ENCODE results near the gene TNS3. TPM values are rescaled to one million over a fixed set of nuclear protein-coding genes. Genes with fewer than 3 reads are reported as not detected.

TNS3 gene
- total RNA-seq, 1 donor from 2014 or later = 120 TPM

DNA sequence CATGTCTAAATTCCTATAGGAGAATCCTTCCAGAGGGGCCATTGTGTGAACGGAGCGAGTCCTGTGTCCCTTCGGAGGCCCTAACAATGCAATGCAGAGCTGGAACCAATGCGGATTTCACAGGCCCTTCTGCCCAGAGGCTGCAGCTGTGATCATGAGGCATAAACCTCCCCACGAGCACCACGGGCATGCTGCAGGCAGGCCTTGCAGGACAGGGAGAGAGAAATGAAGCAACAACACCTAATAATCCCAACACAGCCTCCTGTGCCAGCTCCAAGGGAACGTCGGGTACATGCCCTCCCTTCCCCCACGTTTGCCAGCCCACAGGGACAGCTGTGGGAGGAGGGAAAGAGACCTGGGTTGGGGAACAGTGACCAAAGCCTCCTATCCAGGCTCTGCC, 74.4 kb downstream of the TNS3 start:
- H3K36me3 Mint-ChIP-seq (ENCODE audit: insufficient read depth) = peaks cover 15% of the 10 kb centered on the region
- no peak for DNase-seq (ENCODE audit: low spot score, unreplicated experiment)
- peaks cover 23% of the 10 kb centered on the region for H3K4me1 Mint-ChIP-seq (ENCODE audit: low read depth)
- no peak overlapping the region for H3K4me3 Mint-ChIP-seq (ENCODE audit: low read depth)
- H3K27ac Mint-ChIP-seq = no peak overlapping the region
- H3K27me3 Mint-ChIP-seq = no peaks in the 10 kb centered on the region
- TF ChIP-seq, protein P1, sequence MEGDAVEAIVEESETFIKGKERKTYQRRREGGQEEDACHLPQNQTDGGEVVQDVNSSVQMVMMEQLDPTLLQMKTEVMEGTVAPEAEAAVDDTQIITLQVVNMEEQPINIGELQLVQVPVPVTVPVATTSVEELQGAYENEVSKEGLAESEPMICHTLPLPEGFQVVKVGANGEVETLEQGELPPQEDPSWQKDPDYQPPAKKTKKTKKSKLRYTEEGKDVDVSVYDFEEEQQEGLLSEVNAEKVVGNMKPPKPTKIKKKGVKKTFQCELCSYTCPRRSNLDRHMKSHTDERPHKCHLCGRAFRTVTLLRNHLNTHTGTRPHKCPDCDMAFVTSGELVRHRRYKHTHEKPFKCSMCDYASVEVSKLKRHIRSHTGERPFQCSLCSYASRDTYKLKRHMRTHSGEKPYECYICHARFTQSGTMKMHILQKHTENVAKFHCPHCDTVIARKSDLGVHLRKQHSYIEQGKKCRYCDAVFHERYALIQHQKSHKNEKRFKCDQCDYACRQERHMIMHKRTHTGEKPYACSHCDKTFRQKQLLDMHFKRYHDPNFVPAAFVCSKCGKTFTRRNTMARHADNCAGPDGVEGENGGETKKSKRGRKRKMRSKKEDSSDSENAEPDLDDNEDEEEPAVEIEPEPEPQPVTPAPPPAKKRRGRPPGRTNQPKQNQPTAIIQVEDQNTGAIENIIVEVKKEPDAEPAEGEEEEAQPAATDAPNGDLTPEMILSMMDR (IDR thresholded peaks at IDR 0.05; ENCODE audit: unreplicated experiment) = no peak
- no peaks in the 10 kb centered on the region for H3K9me3 Mint-ChIP-seq (ENCODE audit: low read depth)

DNA sequence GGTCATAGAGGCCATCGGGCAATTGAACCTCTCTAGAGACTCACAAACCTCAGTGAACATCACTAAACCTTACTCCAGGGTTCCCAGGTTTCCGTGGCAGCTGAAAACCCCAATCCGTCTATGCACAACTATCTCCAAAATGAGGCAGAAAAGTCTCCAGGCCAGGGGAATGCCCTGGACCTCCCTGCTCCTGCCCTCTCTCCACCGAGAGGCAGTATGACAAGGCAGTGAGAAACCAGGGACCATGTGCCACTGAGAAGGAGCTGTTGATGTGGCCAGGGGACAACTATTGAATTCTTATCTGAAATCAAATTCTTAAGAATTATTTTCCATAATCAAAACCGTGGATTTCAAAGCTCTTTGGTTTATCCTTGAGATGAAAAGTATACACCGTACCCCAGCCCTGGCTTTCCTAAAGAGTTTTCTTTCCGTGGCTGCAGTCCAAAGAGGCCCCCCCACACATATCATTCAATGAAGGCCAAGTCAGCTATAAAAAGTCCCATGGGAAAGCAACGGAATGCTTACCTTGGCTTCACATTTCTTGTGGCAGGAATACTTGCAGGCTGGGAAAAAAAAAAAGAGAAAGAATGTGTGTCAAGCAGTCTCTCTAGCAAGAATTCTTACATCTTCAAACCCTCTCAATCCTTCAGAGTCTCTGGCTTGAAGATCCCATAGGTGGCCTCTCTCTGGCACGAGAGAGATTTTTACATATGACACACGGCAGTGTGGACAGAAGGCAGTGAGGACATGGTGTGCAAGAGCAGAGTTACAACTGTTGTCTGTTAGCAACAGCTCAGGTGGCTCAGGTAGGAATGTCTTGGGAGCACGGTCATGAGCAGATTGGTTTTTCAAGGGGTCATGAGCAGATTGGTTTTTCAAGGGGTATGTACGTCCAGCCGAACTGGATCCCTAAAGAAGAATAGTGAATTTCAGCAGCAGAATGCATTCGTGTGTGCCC, 75.2 kb downstream of the TNS3 start:
- Mint-ChIP-seq H3K36me3 (ENCODE audit: insufficient read depth) (peaks cover 16% of the 10 kb centered on the region), H3K27me3 (no peaks in the 10 kb centered on the region), H3K9me3 (ENCODE audit: low read depth) (no peaks in the 10 kb centered on the region), H3K4me1 (ENCODE audit: low read depth) (peaks cover 21% of the 10 kb centered on the region), H3K4me3 (ENCODE audit: low read depth) (no peak overlapping the region), H3K27ac (peak overlapping the region; percentile 74)
- TF ChIP-seq, protein P1 (IDR thresholded peaks at IDR 0.05; ENCODE audit: unreplicated experiment) = no peak
- no peak for DNase-seq (ENCODE audit: low spot score, unreplicated experiment)

DNA sequence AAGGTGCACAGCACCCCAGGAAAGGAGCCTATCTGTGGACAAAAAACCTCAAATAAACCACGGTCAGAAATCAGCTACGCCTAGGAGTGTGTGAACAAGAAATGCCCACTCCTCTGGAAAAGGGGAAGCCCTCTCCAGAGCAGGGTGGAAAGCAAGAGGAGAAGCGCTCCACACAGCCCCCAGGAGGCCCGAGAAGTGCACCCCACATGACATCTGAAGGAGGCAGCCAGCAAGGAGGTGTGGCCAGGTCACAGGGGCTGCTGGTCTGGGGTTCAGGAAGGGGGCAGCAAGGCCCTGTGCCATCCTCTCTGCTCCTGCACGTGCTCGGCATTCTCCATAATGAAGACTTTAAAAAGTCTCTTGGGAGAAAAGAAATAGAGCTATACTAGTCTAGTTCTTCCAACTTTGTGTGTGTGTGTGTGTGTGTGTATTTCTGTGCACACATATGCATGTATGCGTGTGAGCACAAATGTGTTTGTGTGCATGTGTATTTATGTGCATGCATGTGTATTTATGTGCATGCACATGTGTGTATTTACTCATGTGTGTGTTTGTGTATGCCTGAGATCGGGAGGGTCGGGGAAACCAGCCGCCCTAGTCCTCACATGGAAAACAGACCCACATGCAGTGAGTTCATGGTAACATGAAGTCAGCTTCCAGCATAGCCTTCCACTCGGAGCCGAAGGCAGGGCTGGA, 76.5 kb downstream of the TNS3 start:
- Mint-ChIP-seq H3K27ac (no peak overlapping the region), H3K36me3 (ENCODE audit: insufficient read depth) (peaks cover 16% of the 10 kb centered on the region), H3K27me3 (no peaks in the 10 kb centered on the region), H3K9me3 (ENCODE audit: low read depth) (no peaks in the 10 kb centered on the region), H3K4me1 (ENCODE audit: low read depth) (peaks cover 29% of the 10 kb centered on the region), H3K4me3 (ENCODE audit: low read depth) (no peak overlapping the region)
- DNase-seq (ENCODE audit: low spot score, unreplicated experiment) = no peak
- TF ChIP-seq, protein P1 (IDR thresholded peaks at IDR 0.05; ENCODE audit: unreplicated experiment) = no peak

DNA sequence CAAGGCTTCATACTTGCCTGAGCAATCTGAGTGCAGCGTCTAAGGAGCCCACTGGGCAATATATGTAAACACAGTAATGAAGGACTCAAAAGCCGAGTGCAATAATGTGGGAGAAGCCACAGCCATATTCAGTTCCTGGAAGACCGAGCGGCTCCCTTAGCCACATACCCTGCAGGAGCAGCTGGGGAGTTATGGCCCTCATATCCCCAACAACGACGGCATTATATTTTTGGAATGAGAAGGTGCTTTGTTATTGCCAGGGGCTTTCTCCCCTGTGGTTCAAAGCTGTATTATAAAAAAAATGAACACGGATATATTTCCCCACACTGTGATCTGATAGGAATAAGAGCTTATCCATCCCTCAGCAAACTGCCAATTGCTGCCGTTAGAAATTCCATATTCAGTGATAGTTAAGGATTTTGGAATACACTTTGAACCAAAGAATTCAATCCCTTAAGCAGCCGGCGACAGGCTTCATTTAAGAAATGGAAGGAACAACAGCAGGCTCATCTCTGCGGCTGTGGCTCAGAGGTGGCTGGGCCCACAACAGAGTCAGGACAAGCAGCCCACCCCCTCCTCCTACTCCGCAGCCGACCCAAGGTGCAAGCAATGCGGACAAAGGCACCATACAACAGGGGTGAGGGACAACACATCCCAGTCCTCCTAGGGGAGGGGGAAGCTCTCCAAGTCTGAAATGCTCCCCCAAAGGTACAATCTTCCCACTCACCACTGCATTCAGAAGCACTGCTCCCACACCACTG, 77.2 kb downstream of the TNS3 start:
- TF ChIP-seq, protein P1 (IDR thresholded peaks at IDR 0.05; ENCODE audit: unreplicated experiment) = no peak
- Mint-ChIP-seq H3K4me3 (ENCODE audit: low read depth) (no peak overlapping the region), H3K4me1 (ENCODE audit: low read depth) (peaks cover 36% of the 10 kb centered on the region), H3K27me3 (no peaks in the 10 kb centered on the region), H3K36me3 (ENCODE audit: insufficient read depth) (peaks cover 16% of the 10 kb centered on the region), H3K27ac (no peak overlapping the region), H3K9me3 (ENCODE audit: low read depth) (peaks cover 3% of the 10 kb centered on the region)
- DNase-seq (ENCODE audit: low spot score, unreplicated experiment) = no peak

DNA sequence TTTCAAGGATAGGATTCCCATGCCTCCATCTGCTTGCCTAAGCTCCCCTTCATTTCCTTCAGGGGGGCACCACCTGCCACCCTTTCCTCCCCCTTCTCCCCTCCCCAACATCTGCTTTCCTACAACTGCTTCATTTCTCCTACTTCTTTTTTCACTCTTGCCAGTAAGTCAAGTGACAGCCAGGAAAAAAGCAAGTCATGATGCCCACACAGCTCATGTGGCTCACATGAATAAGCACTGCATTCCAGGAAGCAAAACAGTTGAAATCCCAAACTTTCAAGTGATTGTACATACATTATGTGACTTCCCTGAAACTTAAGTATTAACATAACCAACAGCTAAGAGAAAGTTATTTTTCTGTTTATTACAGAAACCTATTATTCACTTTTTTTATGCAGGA, 78.6 kb downstream of the TNS3 start:
- Mint-ChIP-seq H3K27me3 (no peaks in the 10 kb centered on the region), H3K36me3 (ENCODE audit: insufficient read depth) (peaks cover 18% of the 10 kb centered on the region), H3K4me3 (ENCODE audit: low read depth) (no peak overlapping the region), H3K4me1 (ENCODE audit: low read depth) (peaks cover 45% of the 10 kb centered on the region), H3K9me3 (ENCODE audit: low read depth) (peaks cover 3% of the 10 kb centered on the region), H3K27ac (no peak overlapping the region)
- TF ChIP-seq, protein P1 (IDR thresholded peaks at IDR 0.05; ENCODE audit: unreplicated experiment) = no peak
- no peak for DNase-seq (ENCODE audit: low spot score, unreplicated experiment)

All from progenitor cell of endocrine pancreas (in vitro differentiated cells).